Hematopoietic multipotent progenitor cell treated with erythropoietin and hydrocortisone succinate and interleukin-3 and kit ligand, for 8 days (in vitro differentiated cells): Measurements from ENCODE around the gene TIMM50.
"Not testable (repeated sequence)": the region's sequence is repeated elsewhere in the genome, so short reads cannot be mapped to it uniquely, and the experiment has no call there.

Experiments
- DNase-seq: peaks from one replicate; pipeline ENCODE4 v3.0.0-alpha.2; 2015

Gene TIMM50

DNA sequence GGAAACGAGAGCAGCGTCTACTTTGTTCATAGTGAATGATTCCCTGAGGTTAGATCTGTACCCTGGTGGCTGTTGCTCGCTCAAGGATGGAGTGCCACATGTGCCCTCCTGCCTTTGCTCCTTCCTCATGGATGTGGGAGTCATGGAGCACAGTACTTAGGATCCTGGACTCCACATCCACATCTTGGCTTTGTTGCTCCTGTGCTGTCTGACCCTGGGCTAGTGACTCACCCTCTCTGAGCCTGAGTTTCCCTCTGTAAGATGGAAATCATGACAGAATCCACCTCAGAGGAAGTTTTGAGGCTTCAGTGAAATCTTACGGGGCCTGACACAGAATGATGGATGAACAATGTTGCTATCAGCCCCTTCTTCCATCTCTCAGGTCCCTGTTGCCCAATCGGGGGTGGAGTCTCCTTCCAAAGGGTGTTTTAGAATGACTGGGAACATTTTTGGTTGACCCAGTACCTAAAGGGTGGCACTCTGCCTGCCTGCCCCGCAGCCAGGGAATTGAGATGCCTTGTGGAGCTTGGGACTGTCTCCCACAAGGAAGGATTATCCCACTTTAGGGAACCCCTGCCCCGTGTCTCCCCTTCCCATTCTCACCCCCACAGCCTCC, 9.8 kb upstream of the TIMM50 start:
- no peak for DNase-seq

DNA sequence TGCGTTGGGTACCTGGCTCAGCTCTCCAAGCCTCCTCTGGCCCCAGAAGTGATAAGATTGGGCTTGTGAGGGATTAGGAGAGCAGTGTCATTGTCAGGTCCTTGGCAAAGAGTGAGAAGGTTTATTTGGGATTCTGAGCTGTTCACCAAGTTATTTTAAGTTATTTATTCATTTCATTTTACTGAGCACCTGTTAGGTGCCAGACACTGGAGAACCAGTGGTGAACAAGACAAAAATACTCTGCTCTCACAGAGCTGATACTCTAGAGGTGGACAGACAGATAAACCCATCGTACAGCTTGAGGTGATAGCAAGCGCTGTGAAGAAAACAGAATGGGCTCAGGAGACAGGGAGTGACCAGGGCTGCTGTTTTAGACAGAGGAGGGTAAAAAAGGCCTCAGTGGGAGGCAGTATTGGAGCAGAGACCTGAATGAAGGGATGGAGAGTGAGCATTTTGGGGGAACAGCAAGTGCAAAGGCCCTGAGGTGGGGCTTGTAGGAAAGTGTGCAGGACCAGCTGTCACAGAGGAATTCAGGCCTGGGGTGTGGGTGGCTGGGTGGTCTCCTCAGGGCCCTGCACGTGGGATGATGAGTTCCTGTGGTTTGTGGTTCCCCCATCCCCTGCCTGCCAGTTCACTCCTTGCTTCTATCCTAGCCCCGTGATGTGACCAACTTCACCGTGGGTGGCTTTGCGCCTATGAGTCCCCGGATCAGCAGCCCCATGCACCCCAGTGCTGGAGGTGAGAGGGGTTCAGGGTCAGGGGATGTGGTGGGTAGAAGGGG, 8.7 kb upstream of the TIMM50 start:
- no peak for DNase-seq

GRCh38 chr19:39472746-39473442, 7.7 kb upstream of the TIMM50 start:
- no peak for DNase-seq

GRCh38 chr19:39473443-39473960, 7.1 kb upstream of the TIMM50 start:
- no peak for DNase-seq

- peak; percentile 34 for DNase-seq
Measured at GRCh38 chr19:39474139-39474620, 6.5 kb upstream of the TIMM50 start.

GRCh38 chr19:39475748-39476147, 4.9 kb upstream of the TIMM50 start:
- no peak for DNase-seq

DNA sequence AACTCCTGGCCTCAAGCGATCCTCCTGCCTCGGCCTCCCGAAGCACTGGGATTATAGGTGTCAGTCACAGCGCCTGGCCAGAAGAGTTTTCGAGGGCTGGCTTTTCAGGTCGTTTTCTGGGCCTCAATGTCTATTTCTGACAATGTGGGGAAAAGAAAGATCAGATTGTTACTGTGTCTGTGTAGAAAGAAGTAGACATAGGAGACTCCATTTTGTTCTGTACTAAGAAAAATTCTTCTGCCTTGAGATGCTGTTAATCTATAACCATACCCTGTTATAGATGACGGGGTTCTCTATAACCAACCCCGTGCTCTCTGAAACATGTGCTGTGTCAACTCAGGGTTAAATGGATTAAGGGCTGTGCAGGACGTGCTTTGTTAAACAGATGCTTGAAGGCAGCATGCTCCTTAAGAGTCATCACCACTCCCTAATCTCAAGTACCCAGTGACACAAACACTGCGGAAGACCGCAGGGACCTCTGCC, 1.3 kb upstream of the TIMM50 start:
- DNase-seq, result not testable (repeated sequence)

DNA sequence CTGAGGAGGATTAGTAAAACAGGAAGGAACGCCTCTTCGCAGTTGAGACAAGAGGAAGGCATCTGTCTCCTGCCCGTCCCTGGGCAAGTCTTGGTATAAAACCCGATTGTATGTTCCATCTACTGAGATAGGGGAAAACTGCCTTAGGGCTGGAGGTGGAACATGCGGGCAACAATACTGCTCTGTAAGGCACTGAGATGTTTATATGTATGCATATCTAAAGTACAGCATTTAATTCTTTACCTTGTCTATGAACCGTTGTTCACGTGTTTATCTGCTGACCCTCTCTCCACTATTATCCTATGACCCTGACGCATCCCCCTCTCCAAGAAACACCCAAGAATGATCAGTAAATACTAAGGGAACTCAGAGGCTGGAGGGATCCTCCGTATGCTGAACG, 722 bp upstream of the TIMM50 start:
- peak; percentile 4 for DNase-seq

DNA sequence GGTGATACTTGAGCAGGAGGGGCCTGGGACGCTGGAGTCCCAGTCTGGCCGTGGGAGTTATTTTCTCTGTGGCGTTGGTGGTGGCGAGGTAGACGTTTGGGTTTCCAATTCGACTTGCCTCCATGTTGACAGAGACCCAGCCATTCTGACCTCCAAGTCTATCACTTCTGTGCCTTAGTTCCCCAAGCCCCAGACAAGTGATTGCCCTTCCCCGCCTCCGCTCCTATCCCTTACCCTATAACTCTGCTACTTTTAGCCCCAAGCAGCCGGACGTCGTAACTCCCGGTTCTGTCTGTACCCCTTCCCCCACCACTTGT, 549 bp downstream of the TIMM50 start:
- DNase-seq, result no peak

GRCh38 chr19:39481676-39482075, 1.0 kb downstream of the TIMM50 start:
- DNase-seq, result no peak

DNA sequence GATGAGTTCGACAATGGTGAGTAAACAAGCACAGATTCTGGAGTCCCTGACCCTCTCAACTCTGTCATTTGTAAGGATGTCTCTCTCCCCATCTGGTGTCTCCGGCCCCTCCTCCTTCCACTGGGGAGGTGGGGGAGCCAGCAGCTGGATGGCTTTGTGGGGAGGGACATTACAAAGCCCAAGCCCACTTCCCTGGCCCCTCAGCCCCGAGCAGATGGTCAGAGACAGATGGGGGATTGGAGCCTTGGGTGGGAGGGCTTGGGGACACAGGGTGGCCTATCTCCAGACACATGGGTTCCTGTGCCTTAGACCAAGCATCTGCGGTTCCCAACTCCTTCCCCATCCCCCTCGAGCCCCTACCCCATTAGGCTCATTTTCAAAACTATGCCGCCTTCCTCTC, 2.5 kb downstream of the TIMM50 start:
- no peak for DNase-seq

GRCh38 chr19:39489756-39490155, 9.1 kb downstream of the TIMM50 start:
- no peak for DNase-seq

- DNase-seq, result no peak
Measured at GRCh38 chr19:39492225-39492624, 11.6 kb downstream of the TIMM50 start.

GRCh38 chr19:39492788-39493187, 12.2 kb downstream of the TIMM50 start:
- DNase-seq, result no peak

DNA sequence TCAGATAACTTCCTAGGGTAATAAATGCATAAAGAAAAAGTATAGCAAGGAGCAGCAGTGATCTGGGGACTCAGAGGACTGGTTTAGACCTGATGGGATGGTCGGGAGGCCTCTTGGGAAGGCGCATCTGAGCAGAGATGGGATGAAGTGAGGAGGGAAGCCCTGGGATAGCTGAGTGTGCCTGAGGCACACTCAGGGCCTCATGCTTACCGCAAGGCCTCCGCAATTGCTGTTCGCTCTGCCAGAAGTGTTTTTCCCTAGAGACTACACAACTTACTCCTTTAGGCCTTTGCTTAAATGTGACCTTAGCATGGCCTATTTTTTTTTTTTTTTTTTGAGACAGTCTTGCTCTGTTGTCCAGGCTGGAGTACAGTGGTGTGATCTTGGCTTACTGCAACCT, 14.0 kb downstream of the TIMM50 start:
- DNase-seq, result no peak

DNA sequence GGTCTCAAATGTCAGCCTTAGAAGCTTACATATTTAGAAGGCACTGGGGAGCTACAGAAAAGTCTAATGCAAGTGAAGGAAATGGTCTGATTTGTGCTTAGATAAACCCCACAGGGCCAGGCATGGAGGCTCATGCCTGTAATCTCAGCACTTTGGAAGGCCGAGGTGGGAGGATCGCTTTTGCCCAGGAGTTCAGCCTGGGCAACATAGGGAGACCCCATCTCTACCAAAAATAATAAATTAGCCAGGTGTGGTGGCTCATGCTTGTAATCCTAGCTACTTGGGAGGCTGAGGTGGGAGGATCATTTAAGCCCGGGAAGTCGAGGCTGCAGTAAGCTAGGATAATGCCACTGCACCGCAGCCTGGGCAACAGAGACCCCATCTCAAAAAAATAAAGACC, 15.4 kb downstream of the TIMM50 start:
- DNase-seq, result no peak

GRCh38 chr19:39497701-39497995, 17.0 kb downstream of the TIMM50 start:
- no peak for DNase-seq

GRCh38 chr19:39497996-39498797, 17.6 kb downstream of the TIMM50 start:
- DNase-seq, result peak; percentile 23

DNA sequence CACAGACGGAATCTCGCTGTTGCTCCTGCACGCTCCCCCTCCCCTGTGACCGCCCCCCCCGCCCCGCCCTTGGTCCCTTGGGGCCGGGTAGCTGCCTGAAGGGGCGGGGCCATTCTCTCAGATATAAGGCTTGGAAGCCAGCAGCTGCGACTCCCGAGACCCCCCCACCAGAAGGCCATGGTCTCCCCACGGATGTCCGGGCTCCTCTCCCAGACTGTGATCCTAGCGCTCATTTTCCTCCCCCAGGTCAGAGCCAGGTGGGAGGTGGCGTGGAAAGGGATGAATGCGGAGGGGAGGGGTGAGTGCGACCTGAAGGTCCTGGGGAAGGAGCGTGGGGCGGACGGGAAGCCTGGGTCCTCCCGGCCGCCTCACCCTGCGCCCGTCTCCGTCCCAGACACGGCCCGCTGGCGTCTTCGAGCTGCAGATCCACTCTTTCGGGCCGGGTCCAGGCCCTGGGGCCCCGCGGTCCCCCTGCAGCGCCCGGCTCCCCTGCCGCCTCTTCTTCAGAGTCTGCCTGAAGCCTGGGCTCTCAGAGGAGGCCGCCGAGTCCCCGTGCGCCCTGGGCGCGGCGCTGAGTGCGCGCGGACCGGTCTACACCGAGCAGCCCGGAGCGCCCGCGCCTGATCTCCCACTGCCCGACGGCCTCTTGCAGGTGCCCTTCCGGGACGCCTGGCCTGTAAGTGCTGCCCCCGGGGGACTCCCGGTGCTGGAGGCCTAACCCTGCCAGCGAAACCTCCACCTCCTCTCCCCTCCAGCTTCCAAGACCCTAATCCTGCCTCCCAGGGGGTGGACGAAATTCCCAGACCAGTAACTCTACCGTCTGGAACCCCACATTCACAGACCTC, 18.4 kb downstream of the TIMM50 start, which contains the start of gene DLL3:
Gene DLL3 (plus strand): TSS at position 150 of the 845 bp plus-strand sequence. CDS start 28 bp downstream, at position 178.
- DNase-seq, result no peak

DNA sequence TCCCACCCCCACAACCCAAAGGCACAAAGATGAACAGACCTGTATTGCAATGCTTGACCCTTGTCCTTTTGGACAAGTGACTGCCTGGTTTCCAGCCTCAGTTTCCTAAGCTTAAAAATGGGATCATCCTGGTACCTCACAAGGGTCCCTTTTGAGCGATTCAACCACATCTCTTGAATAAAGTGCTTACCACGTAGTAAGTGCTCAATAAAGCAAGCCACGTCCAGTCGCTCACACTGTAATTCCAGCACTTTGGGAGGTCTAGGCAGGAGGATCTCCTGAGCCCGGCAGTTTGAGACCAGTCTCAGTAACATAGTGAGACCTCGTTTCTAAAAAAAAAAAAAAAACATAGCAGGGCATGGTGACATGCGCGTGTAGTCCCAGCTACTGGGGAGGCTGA, 19.3 kb downstream of the TIMM50 start:
- no peak for DNase-seq

GRCh38 chr19:39500543-39500942, 19.9 kb downstream of the TIMM50 start:
- DNase-seq, result no peak

DNA sequence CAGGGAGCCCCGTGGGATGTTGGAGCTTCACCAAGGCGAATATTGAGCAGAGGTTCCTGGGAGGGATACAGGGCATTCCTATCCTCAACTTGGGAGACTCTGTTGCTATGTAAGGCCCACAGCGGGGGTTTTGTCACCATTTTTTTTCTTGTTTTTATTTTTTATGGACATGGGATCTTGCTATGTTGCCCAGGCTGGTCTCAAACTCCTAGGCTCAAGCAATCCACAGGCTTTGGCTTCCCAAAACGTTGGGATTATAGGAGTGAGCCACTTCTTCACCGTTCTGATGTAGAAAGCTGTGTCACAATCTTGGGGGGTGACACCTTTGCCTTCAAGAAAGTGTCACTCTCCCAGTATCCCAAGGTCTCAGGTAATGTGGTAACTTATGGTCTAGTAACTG, 20.7 kb downstream of the TIMM50 start:
- DNase-seq, result no peak
